LNCaP clone FGC (cell line): ENCODE data around the gene GLUD1.
"Not testable (repeated sequence)": the region's sequence is repeated elsewhere in the genome, so short reads cannot be mapped to it uniquely, and the experiment has no call there.

ENCODE experiments used
- DNase-seq: peaks from one replicate; pipeline ENCODE4 v3.0.0-alpha.2; 2011; ENCODE audit warnings: low read depth
- H3K4me3 ChIP-seq: 2 replicates; pipeline ENCODE4 v1.5.1; 2011; ENCODE audit warnings: mild to moderate bottlenecking, low read depth, low read length, control low read depth
- CTCF ChIP-seq: IDR thresholded peaks from 2 replicates; pipeline ENCODE4 v1.5.1; 2012; ENCODE audit warnings: mild to moderate bottlenecking; ENCODE audit not compliant: control insufficient read depth, insufficient read depth; ENCODE audit errors: extremely low read depth

The GLUD1 gene

GRCh38 chr10:87038286-87038717 lies 56.3 kb downstream of the GLUD1 start:
- no peak for DNase-seq
- no peak for TF ChIP-seq CTCF

GRCh38 chr10:87036623-87037022 lies 58.0 kb downstream of the GLUD1 start:
- no peak for TF ChIP-seq CTCF
- no peak for DNase-seq
- H3K4me3 ChIP-seq: no peak overlapping the region

More at GRCh38 chr10:87038286-87038717, 56.3 kb downstream of the GLUD1 start:
- no peak overlapping the region for H3K4me3 ChIP-seq

GRCh38 chr10:87030912-87031635 lies 63.6 kb downstream of the GLUD1 start:
- no peak for TF ChIP-seq CTCF
- H3K4me3 ChIP-seq: no peak overlapping the region
- DNase-seq: no peak

GRCh38 chr10:87030419-87030818 lies 64.2 kb downstream of the GLUD1 start:
- not testable (repeated sequence) for DNase-seq, H3K4me3 ChIP-seq

GRCh38 chr10:87026747-87027508 lies 67.7 kb downstream of the GLUD1 start:
- H3K4me3 ChIP-seq, DNase-seq: not testable (repeated sequence)

- H3K4me3 ChIP-seq, DNase-seq: not testable (repeated sequence)
These were observed 69.2 kb downstream of the GLUD1 start for GRCh38 chr10:87025285-87025958.

GRCh38 chr10:87020056-87020455 lies 74.6 kb downstream of the GLUD1 start, which contains the start of gene FAM25A:
Gene FAM25A, plus strand, starts transcription at chr10:87020294. Its CDS starts 31 bp downstream, at chr10:87020325.
- not testable (repeated sequence) for DNase-seq, H3K4me3 ChIP-seq

- DNase-seq, H3K4me3 ChIP-seq: not testable (repeated sequence)
These were observed 75.1 kb downstream of the GLUD1 start for GRCh38 chr10:87019504-87019903.

- H3K4me3 ChIP-seq, DNase-seq: not testable (repeated sequence)
These were observed 75.6 kb downstream of the GLUD1 start for GRCh38 chr10:87019066-87019465.

- H3K4me3 ChIP-seq, DNase-seq: not testable (repeated sequence)
These were observed 76.5 kb downstream of the GLUD1 start for GRCh38 chr10:87018127-87018526.

GRCh38 chr10:87014986-87015716 lies 79.5 kb downstream of the GLUD1 start:
- not testable (repeated sequence) for H3K4me3 ChIP-seq, DNase-seq

GRCh38 chr10:87013528-87013927 lies 81.1 kb downstream of the GLUD1 start:
- not testable (repeated sequence) for H3K4me3 ChIP-seq, DNase-seq

- H3K4me3 ChIP-seq, DNase-seq: not testable (repeated sequence)
These were observed 85.4 kb downstream of the GLUD1 start for GRCh38 chr10:87009134-87009696.

GRCh38 chr10:87008303-87008702 lies 86.3 kb downstream of the GLUD1 start:
- not testable (repeated sequence) for H3K4me3 ChIP-seq
- peak; percentile 13 for DNase-seq
